ENCODE data around the gene PTMA. TPM values are rescaled to one million over a fixed set of nuclear protein-coding genes. Genes with fewer than 3 reads are reported as not detected.

PTMA gene
- total and polyA plus RNA-seq, 8 donors: 677 to 2,328 (median 1,958) TPM

- Histone ChIP-seq H3K4me1 (peaks cover 11 to 29% of the 10 kb centered on the region in 2 donors), H3K36me3 (peaks cover 0 to 24% of the 10 kb centered on the region in 2 donors), H3K4me3 (no peak overlapping the region), H3K27ac (peak overlapping the region; percentile 39 to 63), H3K27me3 (no peaks in the 10 kb centered on the region), H3K9me3 (no peaks in the 10 kb centered on the region)
- peak; percentile 90 to 94 for TF ChIP-seq CTCF (IDR thresholded peaks at IDR 0.05)
- peak; percentile 55 for ATAC-seq
- intact Hi-C loops (cut with DNase I): loop anchor here in 1 of 2 donors (2.0 to 5.0 kb wide), 2 partner anchors 37 to 101 kb away; no protein-coding TSS in a partner anchor
- DNase-seq: peak; percentile 67 to 95 (median 88)
These were observed 5.7 kb downstream of the PTMA start for GRCh38 chr2:231713730-231714638.

- peak in 3 of 4 donors; percentile 54 to 65 (median 59) for DNase-seq
- peak; percentile 27 for ATAC-seq
- Histone ChIP-seq H3K27me3 (no peaks in the 10 kb centered on the region), H3K36me3 (peaks cover 0 to 24% of the 10 kb centered on the region in 2 donors), H3K9me3 (no peaks in the 10 kb centered on the region), H3K4me3 (no peak overlapping the region), H3K4me1 (peaks cover 11 to 29% of the 10 kb centered on the region in 2 donors), H3K27ac (peak overlapping the region in 1 of 2 donors; percentile 63)
- intact Hi-C loops (cut with DNase I): loop anchor here in 1 of 2 donors (2.0 to 5.0 kb wide), 2 partner anchors 38 to 102 kb away; no protein-coding TSS in a partner anchor
- peak; percentile 88 to 90 for TF ChIP-seq CTCF (IDR thresholded peaks at IDR 0.05)
These were observed 6.5 kb downstream of the PTMA start for GRCh38 chr2:231714639-231715498.

- H3K36me3 ChIP-seq: peaks cover 0 to 24% of the 10 kb centered on the region in 2 donors
- H3K27ac ChIP-seq: no peak overlapping the region
- no peaks in the 10 kb centered on the region for H3K27me3 ChIP-seq
- DNase-seq: no peak
- H3K9me3 ChIP-seq: no peaks in the 10 kb centered on the region
- peak in 1 of 2 donors; percentile 3 for TF ChIP-seq CTCF (IDR thresholded peaks at IDR 0.05)
- intact Hi-C loops (cut with DNase I): loop anchor here in 1 of 2 donors (2.0 kb wide), 1 partner anchor 103 kb away; no protein-coding TSS in a partner anchor
- no peak for ATAC-seq
- peaks cover 11 to 29% of the 10 kb centered on the region in 2 donors for H3K4me1 ChIP-seq
- H3K4me3 ChIP-seq: no peak overlapping the region
These were observed 7.1 kb downstream of the PTMA start for GRCh38 chr2:231715499-231715837.

- H3K36me3 ChIP-seq: peaks cover 0 to 24% of the 10 kb centered on the region in 2 donors
- no peak for TF ChIP-seq CTCF (IDR thresholded peaks at IDR 0.05)
- peaks cover 11 to 29% of the 10 kb centered on the region in 2 donors for H3K4me1 ChIP-seq
- intact Hi-C loops (cut with DNase I): loop anchor here in 1 of 2 donors (2.0 kb wide), 1 partner anchor 103 kb away; no protein-coding TSS in a partner anchor
- ATAC-seq: no peak
- no peaks in the 10 kb centered on the region for H3K9me3 ChIP-seq
- no peak overlapping the region for H3K4me3 ChIP-seq
- no peaks in the 10 kb centered on the region for H3K27me3 ChIP-seq
- DNase-seq: no peak
- no peak overlapping the region for H3K27ac ChIP-seq
These were observed 7.8 kb downstream of the PTMA start for GRCh38 chr2:231715988-231716616.
